ENCODE results near the gene RAC2.
"Not testable (repeated sequence)": the region's sequence is repeated elsewhere in the genome, so short reads cannot be mapped to it uniquely, and the experiment has no call there.

The RAC2 gene

GRCh38 chr22:37260901-37261336 is 16.9 kb upstream of the RAC2 start:
- peaks cover 18% of the 10 kb centered on the region for H3K27me3 ChIP-seq (ENCODE audit: control insufficient read depth, insufficient read depth, low read length)
- H3K36me3 ChIP-seq (ENCODE audit: control insufficient read depth, low read depth, low read length), result no peaks in the 10 kb centered on the region
- H3K4me3 ChIP-seq (ENCODE audit: low read length), result no peak overlapping the region
- no peaks in the 10 kb centered on the region for H3K9me3 ChIP-seq (ENCODE audit: control insufficient read depth, low read depth, low read length)
- no peak overlapping the region for H3K27ac ChIP-seq (ENCODE audit: low read length)
- peaks cover 5% of the 10 kb centered on the region for H3K4me1 ChIP-seq (ENCODE audit: control insufficient read depth, low read depth, low read length)
- H3K9ac ChIP-seq (ENCODE audit: low read length), result no peak overlapping the region

- Histone ChIP-seq H3K4me3 (ENCODE audit: low read length) (no peak overlapping the region), H3K27me3 (ENCODE audit: control insufficient read depth, insufficient read depth, low read length) (peaks cover 18% of the 10 kb centered on the region), H3K9ac (ENCODE audit: low read length) (no peak overlapping the region), H3K27ac (ENCODE audit: low read length) (no peak overlapping the region), H3K4me1 (ENCODE audit: control insufficient read depth, low read depth, low read length) (peaks cover 5% of the 10 kb centered on the region), H3K9me3 (ENCODE audit: control insufficient read depth, low read depth, low read length) (no peaks in the 10 kb centered on the region), H3K36me3 (ENCODE audit: control insufficient read depth, low read depth, low read length) (no peaks in the 10 kb centered on the region)
Measured at GRCh38 chr22:37260155-37260795, 16.2 kb upstream of the RAC2 start.

GRCh38 chr22:37259540-37260029 is 15.5 kb upstream of the RAC2 start:
- peak overlapping the region; percentile 23 for H3K4me3 ChIP-seq (ENCODE audit: low read length)
- H3K27me3 ChIP-seq (ENCODE audit: control insufficient read depth, insufficient read depth, low read length), result peaks cover 18% of the 10 kb centered on the region
- H3K27ac ChIP-seq (ENCODE audit: low read length), result no peak overlapping the region
- H3K36me3 ChIP-seq (ENCODE audit: control insufficient read depth, low read depth, low read length), result no peaks in the 10 kb centered on the region
- H3K4me1 ChIP-seq (ENCODE audit: control insufficient read depth, low read depth, low read length), result peaks cover 5% of the 10 kb centered on the region
- H3K9me3 ChIP-seq (ENCODE audit: control insufficient read depth, low read depth, low read length), result no peaks in the 10 kb centered on the region
- H3K9ac ChIP-seq (ENCODE audit: low read length), result no peak overlapping the region

GRCh38 chr22:37258753-37259401 is 14.8 kb upstream of the RAC2 start:
- Histone ChIP-seq H3K36me3 (ENCODE audit: control insufficient read depth, low read depth, low read length) (no peaks in the 10 kb centered on the region), H3K9ac (ENCODE audit: low read length) (no peak overlapping the region), H3K27me3 (ENCODE audit: control insufficient read depth, insufficient read depth, low read length) (peaks cover 18% of the 10 kb centered on the region), H3K4me3 (ENCODE audit: low read length) (peak overlapping the region; percentile 23), H3K4me1 (ENCODE audit: control insufficient read depth, low read depth, low read length) (peaks cover 5% of the 10 kb centered on the region), H3K9me3 (ENCODE audit: control insufficient read depth, low read depth, low read length) (no peaks in the 10 kb centered on the region), H3K27ac (ENCODE audit: low read length) (no peak overlapping the region)

GRCh38 chr22:37258005-37258752 is 14.1 kb upstream of the RAC2 start:
- H3K4me1 ChIP-seq (ENCODE audit: control insufficient read depth, low read depth, low read length), result peaks cover 5% of the 10 kb centered on the region
- peaks cover 18% of the 10 kb centered on the region for H3K27me3 ChIP-seq (ENCODE audit: control insufficient read depth, insufficient read depth, low read length)
- H3K9me3 ChIP-seq (ENCODE audit: control insufficient read depth, low read depth, low read length), result no peaks in the 10 kb centered on the region
- no peaks in the 10 kb centered on the region for H3K36me3 ChIP-seq (ENCODE audit: control insufficient read depth, low read depth, low read length)
- no peak overlapping the region for H3K4me3 ChIP-seq (ENCODE audit: low read length)
- no peak overlapping the region for H3K27ac ChIP-seq (ENCODE audit: low read length)
- H3K9ac ChIP-seq (ENCODE audit: low read length), result no peak overlapping the region

- Histone ChIP-seq H3K27me3 (ENCODE audit: control insufficient read depth, insufficient read depth, low read length) (peaks cover 18% of the 10 kb centered on the region), H3K9me3 (ENCODE audit: control insufficient read depth, low read depth, low read length) (no peaks in the 10 kb centered on the region), H3K4me1 (ENCODE audit: control insufficient read depth, low read depth, low read length) (peaks cover 5% of the 10 kb centered on the region), H3K9ac (ENCODE audit: low read length) (no peak overlapping the region), H3K4me3 (ENCODE audit: low read length) (no peak overlapping the region), H3K36me3 (ENCODE audit: control insufficient read depth, low read depth, low read length) (no peaks in the 10 kb centered on the region), H3K27ac (ENCODE audit: low read length) (no peak overlapping the region)
Measured at GRCh38 chr22:37256075-37256726, 12.1 kb upstream of the RAC2 start.

- Histone ChIP-seq H3K9ac (ENCODE audit: low read length) (no peak overlapping the region), H3K27me3 (ENCODE audit: control insufficient read depth, insufficient read depth, low read length) (peaks cover 15% of the 10 kb centered on the region), H3K4me3 (ENCODE audit: low read length) (no peak overlapping the region), H3K9me3 (ENCODE audit: control insufficient read depth, low read depth, low read length) (no peaks in the 10 kb centered on the region), H3K4me1 (ENCODE audit: control insufficient read depth, low read depth, low read length) (peaks cover 5% of the 10 kb centered on the region), H3K36me3 (ENCODE audit: control insufficient read depth, low read depth, low read length) (no peaks in the 10 kb centered on the region), H3K27ac (ENCODE audit: low read length) (no peak overlapping the region)
Measured at GRCh38 chr22:37255558-37256006, 11.5 kb upstream of the RAC2 start.

- H3K27ac ChIP-seq (ENCODE audit: low read length), result no peak overlapping the region
- peaks cover 8% of the 10 kb centered on the region for H3K27me3 ChIP-seq (ENCODE audit: control insufficient read depth, insufficient read depth, low read length)
- no peaks in the 10 kb centered on the region for H3K36me3 ChIP-seq (ENCODE audit: control insufficient read depth, low read depth, low read length)
- H3K9me3 ChIP-seq (ENCODE audit: control insufficient read depth, low read depth, low read length), result no peaks in the 10 kb centered on the region
- H3K4me3 ChIP-seq (ENCODE audit: low read length), result no peak overlapping the region
- H3K9ac ChIP-seq (ENCODE audit: low read length), result no peak overlapping the region
- H3K4me1 ChIP-seq (ENCODE audit: control insufficient read depth, low read depth, low read length), result peaks cover 5% of the 10 kb centered on the region
Measured at GRCh38 chr22:37254867-37255233, 10.8 kb upstream of the RAC2 start.

GRCh38 chr22:37254209-37254866 is 10.3 kb upstream of the RAC2 start:
- H3K9me3 ChIP-seq (ENCODE audit: control insufficient read depth, low read depth, low read length), result no peaks in the 10 kb centered on the region
- peaks cover 5% of the 10 kb centered on the region for H3K4me1 ChIP-seq (ENCODE audit: control insufficient read depth, low read depth, low read length)
- H3K9ac ChIP-seq (ENCODE audit: low read length), result no peak overlapping the region
- no peaks in the 10 kb centered on the region for H3K36me3 ChIP-seq (ENCODE audit: control insufficient read depth, low read depth, low read length)
- no peak overlapping the region for H3K4me3 ChIP-seq (ENCODE audit: low read length)
- H3K27me3 ChIP-seq (ENCODE audit: control insufficient read depth, insufficient read depth, low read length), result peaks cover 3% of the 10 kb centered on the region
- no peak overlapping the region for H3K27ac ChIP-seq (ENCODE audit: low read length)

GRCh38 chr22:37253126-37253660 is 9.1 kb upstream of the RAC2 start:
- Histone ChIP-seq H3K9me3 (ENCODE audit: control insufficient read depth, low read depth, low read length) (no peaks in the 10 kb centered on the region), H3K27me3 (ENCODE audit: control insufficient read depth, insufficient read depth, low read length) (no peaks in the 10 kb centered on the region), H3K9ac (ENCODE audit: low read length) (no peak overlapping the region), H3K4me3 (ENCODE audit: low read length) (no peak overlapping the region), H3K36me3 (ENCODE audit: control insufficient read depth, low read depth, low read length) (no peaks in the 10 kb centered on the region), H3K27ac (ENCODE audit: low read length) (no peak overlapping the region), H3K4me1 (ENCODE audit: control insufficient read depth, low read depth, low read length) (no peaks in the 10 kb centered on the region)

GRCh38 chr22:37251836-37252235 is 7.8 kb upstream of the RAC2 start:
- not testable (repeated sequence) for H3K4me3 ChIP-seq (ENCODE audit: low read length); H3K36me3 ChIP-seq (ENCODE audit: control insufficient read depth, low read depth, low read length); H3K27me3 ChIP-seq (ENCODE audit: control insufficient read depth, insufficient read depth, low read length); H3K9me3 ChIP-seq (ENCODE audit: control insufficient read depth, low read depth, low read length); H3K27ac ChIP-seq (ENCODE audit: low read length); H3K9ac ChIP-seq (ENCODE audit: low read length); H3K4me1 ChIP-seq (ENCODE audit: control insufficient read depth, low read depth, low read length)
